Measurements from ENCODE around the gene CNN2.
A peak's percentile ranks its signal among the peaks of the same experiment; 100 is the strongest.

The CNN2 gene

DNA sequence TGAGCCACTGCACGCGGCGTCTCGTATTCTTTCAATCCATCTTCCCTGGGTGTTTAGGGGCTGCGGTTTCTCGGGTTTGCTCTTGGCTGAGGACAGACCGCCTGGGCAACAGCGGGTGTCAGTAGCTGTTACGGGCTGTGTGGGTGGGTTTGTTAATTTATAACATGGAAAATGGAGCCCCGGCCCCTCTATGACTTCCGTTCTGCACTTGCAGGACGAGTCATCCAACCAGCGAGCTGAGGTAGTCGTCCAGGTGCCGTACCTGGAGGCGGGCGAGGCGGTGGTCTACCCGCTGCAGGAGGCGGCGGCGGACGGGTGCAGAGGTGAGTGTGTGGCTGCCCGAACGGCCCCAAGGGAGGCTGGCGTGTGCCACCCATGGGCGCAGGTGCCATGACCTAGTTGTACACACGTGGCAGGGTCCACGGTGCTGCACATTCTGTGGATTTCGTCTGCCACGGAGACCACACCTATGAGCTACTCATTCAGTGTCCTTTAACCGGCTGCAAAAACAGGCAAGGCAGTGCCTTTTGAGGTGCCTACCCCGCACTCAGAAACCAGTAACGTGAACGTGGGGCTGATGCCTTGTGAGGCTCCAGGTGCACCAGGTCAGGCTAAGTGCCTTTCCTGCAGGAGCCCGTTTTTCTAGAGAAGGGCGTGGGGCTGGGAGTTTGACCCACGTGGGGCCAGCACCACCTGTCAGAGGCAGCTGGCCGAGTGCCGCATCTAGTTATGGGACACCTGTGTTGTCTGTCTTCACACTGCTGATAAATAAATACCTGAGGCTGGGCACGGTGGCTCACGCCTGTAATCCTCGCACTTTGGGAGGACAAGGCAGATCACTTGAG lies 57.8 kb downstream of the CNN2 start:
- TF ChIP-seq POLR2AphosphoS5 (IDR thresholded peaks at IDR 0.05; ENCODE audit: low read depth): 0 out of 2 replicates have a peak, but pooled peaks have one; percentile 17
- TF ChIP-seq, protein P1, sequence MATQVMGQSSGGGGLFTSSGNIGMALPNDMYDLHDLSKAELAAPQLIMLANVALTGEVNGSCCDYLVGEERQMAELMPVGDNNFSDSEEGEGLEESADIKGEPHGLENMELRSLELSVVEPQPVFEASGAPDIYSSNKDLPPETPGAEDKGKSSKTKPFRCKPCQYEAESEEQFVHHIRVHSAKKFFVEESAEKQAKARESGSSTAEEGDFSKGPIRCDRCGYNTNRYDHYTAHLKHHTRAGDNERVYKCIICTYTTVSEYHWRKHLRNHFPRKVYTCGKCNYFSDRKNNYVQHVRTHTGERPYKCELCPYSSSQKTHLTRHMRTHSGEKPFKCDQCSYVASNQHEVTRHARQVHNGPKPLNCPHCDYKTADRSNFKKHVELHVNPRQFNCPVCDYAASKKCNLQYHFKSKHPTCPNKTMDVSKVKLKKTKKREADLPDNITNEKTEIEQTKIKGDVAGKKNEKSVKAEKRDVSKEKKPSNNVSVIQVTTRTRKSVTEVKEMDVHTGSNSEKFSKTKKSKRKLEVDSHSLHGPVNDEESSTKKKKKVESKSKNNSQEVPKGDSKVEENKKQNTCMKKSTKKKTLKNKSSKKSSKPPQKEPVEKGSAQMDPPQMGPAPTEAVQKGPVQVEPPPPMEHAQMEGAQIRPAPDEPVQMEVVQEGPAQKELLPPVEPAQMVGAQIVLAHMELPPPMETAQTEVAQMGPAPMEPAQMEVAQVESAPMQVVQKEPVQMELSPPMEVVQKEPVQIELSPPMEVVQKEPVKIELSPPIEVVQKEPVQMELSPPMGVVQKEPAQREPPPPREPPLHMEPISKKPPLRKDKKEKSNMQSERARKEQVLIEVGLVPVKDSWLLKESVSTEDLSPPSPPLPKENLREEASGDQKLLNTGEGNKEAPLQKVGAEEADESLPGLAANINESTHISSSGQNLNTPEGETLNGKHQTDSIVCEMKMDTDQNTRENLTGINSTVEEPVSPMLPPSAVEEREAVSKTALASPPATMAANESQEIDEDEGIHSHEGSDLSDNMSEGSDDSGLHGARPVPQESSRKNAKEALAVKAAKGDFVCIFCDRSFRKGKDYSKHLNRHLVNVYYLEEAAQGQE (IDR thresholded peaks at IDR 0.05; ENCODE audit: insufficient replicate concordance, low read depth): no peak
- H3K4me3 ChIP-seq (replicated peaks; ENCODE audit: insufficient read depth, low read length): no peak overlapping the region
- no peak overlapping the region for H3K27ac ChIP-seq (replicated peaks)
- DNase-seq (ENCODE audit: low read depth in 1 of 2, low spot score in 1 of 2): no peak
- no peaks in the 10 kb centered on the region for H3K27me3 ChIP-seq (ENCODE audit: insufficient read depth, poor library complexity, severe bottlenecking)

DNA sequence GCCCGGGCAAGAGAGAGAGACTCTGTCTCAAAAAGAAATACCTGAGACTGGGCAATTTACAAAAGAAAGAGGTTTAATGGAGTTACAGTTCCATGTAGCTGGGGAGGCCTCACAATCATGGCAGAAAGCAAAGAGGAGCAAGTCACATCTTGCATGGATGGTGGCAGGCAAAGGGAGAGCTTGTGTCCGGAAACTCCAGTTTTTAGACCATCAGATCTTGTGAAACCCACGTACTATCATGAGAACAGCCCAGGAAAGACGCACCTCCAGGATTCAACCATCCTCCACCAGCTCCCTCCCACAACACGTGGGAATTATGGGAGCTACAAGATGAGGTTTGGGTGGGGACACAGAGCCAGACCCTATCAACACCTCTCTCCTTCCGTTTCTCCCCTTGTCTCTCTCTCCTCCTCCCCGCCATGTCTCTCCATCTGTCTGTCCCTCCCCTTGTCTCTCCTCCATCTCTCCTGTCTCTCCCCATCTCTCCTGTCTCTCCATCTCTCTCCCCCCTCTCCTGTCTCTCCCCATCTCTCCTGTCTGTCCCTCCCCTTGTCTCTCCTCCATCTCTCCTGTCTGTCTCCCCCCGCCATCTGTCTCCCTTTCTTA lies 58.7 kb downstream of the CNN2 start:
- Histone ChIP-seq H3K4me3 (replicated peaks; ENCODE audit: insufficient read depth, low read length) (no peak overlapping the region), H3K27me3 (ENCODE audit: insufficient read depth, poor library complexity, severe bottlenecking) (no peaks in the 10 kb centered on the region), H3K27ac (replicated peaks) (no peak overlapping the region)
- TF ChIP-seq POLR2AphosphoS5 (IDR thresholded peaks at IDR 0.05; ENCODE audit: low read depth): peak; percentile 75
- TF ChIP-seq, protein P1 (IDR thresholded peaks at IDR 0.05; ENCODE audit: insufficient replicate concordance, low read depth): no peak
- no peak for DNase-seq (ENCODE audit: low read depth in 1 of 2, low spot score in 1 of 2)

DNA sequence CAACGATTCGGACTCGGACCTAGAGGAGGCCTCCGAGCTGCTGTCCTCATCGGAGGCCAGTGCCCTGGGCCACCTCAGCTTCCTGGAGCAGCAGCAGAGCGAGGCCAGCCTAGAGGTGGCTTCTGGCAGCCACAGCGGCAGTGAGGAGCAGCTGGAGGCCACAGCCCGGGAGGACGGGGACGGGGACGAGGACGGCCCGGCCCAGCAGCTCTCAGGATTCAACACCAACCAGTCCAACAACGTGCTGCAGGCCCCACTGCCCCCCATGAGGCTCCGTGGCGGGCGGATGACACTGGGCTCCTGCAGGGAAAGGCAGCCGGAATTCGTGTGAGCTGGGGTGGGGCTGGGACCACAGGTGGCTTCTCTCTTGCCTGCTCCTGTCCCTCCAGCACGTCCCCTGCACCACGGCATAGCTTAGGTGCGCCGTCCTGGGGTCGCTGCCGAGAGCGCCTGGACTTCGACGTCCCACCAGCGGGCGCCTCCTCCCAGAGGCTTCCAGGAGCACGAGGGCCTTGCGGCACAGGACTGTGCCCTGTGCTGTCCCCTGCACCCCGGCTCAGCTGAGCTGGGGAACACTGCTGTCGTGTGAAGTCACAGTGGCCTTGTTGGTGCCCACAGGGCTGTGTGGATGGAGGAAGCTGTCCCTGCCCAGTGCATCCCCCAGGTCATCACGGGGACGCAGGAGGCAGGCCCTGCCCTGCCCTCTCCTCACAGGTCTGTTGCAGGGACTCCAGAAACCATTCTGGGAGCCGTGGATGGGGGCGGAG lies 59.5 kb downstream of the CNN2 start:
- no peak for DNase-seq (ENCODE audit: low read depth in 1 of 2, low spot score in 1 of 2)
- no peaks in the 10 kb centered on the region for H3K27me3 ChIP-seq (ENCODE audit: insufficient read depth, poor library complexity, severe bottlenecking)
- TF ChIP-seq SPI1 (IDR thresholded peaks at IDR 0.05; ENCODE audit: borderline replicate concordance, low read depth) (no peak), POLR2AphosphoS5 (IDR thresholded peaks at IDR 0.05; ENCODE audit: low read depth) (peak; percentile 31), GABPA (IDR thresholded peaks at IDR 0.05; ENCODE audit: low read depth) (no peak)
- TF ChIP-seq, protein P1 (IDR thresholded peaks at IDR 0.05; ENCODE audit: insufficient replicate concordance, low read depth): no peak
- TF ChIP-seq, protein P2, sequence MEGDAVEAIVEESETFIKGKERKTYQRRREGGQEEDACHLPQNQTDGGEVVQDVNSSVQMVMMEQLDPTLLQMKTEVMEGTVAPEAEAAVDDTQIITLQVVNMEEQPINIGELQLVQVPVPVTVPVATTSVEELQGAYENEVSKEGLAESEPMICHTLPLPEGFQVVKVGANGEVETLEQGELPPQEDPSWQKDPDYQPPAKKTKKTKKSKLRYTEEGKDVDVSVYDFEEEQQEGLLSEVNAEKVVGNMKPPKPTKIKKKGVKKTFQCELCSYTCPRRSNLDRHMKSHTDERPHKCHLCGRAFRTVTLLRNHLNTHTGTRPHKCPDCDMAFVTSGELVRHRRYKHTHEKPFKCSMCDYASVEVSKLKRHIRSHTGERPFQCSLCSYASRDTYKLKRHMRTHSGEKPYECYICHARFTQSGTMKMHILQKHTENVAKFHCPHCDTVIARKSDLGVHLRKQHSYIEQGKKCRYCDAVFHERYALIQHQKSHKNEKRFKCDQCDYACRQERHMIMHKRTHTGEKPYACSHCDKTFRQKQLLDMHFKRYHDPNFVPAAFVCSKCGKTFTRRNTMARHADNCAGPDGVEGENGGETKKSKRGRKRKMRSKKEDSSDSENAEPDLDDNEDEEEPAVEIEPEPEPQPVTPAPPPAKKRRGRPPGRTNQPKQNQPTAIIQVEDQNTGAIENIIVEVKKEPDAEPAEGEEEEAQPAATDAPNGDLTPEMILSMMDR (IDR thresholded peaks at IDR 0.05; ENCODE audit: insufficient read depth, low read length): no peak
- H3K4me3 ChIP-seq (replicated peaks; ENCODE audit: insufficient read depth, low read length): no peak overlapping the region
- H3K27ac ChIP-seq (replicated peaks): no peak overlapping the region; the same call in 1 of the 2 replicates

Data from HL-60 (cell line).